ENCODE measurements around the gene SLC39A11.

DNA sequence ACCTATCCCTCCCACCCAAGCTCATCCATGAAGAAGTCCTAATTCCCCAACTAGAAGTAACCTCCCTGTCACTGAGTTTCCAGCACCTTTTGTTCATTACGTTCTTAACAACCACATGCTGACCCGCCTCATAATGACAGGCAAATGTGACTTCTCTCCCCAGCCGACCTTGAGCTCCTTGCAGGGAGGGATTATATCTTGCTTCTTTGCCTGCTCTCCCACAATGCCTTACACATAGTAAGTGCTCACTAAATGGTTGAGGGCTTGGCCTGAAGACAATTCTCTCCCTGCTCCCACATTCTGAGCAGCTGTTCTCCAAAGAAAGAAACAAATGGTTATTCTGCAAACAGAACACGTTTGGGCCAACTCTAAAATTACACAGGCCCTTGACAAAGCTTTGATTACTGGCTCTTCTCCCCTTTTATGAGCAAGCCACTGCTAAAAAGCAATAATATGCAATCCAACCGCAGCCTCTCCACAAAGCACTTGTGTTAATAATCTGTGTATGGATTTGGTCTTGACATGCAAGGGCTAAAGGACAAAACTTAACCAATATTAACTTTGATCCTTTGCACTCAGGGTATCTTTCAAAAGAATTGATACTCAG, 23.2 kb downstream of the SLC39A11 start:
- TF ChIP-seq, protein P1, sequence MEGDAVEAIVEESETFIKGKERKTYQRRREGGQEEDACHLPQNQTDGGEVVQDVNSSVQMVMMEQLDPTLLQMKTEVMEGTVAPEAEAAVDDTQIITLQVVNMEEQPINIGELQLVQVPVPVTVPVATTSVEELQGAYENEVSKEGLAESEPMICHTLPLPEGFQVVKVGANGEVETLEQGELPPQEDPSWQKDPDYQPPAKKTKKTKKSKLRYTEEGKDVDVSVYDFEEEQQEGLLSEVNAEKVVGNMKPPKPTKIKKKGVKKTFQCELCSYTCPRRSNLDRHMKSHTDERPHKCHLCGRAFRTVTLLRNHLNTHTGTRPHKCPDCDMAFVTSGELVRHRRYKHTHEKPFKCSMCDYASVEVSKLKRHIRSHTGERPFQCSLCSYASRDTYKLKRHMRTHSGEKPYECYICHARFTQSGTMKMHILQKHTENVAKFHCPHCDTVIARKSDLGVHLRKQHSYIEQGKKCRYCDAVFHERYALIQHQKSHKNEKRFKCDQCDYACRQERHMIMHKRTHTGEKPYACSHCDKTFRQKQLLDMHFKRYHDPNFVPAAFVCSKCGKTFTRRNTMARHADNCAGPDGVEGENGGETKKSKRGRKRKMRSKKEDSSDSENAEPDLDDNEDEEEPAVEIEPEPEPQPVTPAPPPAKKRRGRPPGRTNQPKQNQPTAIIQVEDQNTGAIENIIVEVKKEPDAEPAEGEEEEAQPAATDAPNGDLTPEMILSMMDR (conservative IDR thresholded peaks at IDR 0.05; ENCODE audit: low read length): no peak
- TF ChIP-seq EZH2phosphoT487 (IDR thresholded peaks at IDR 0.05; ENCODE audit: borderline replicate concordance, low read depth, low read length): no peak

Measured in OCI-LY7 (cell line).